AG04450 (cell line): ENCODE results near the gene RANBP17. TPM values are rescaled to one million over a fixed set of nuclear protein-coding genes. Genes with fewer than 3 reads are reported as not detected.

Experiments used
- CTCF ChIA-PET: fragments of 300-600, 350-600 bp; formaldehyde crosslinking; extraction: SDS; loops from one replicate; lab custom pipeline; 2022; ENCODE audit warnings: antibody characterized with exemption, inconsistent platforms; lab: Charles Lee
- POLR2A ChIA-PET: fragments of 350-600 bp; formaldehyde crosslinking; extraction: SDS; loops from one replicate; lab custom pipeline; 2021; ENCODE audit warnings: antibody characterized with exemption, inconsistent platforms; lab: Yijun Ruan, JAX
- DNase-seq: peaks from one replicate; pipeline ENCODE4 v3.0.0-alpha.2; 2011; ENCODE audit warnings: low read depth, low spot score
- H3K27ac ChIP-seq: one replicate; pipeline ENCODE4 v1.5.1; 2012; ENCODE audit warnings: low read depth, low read length, control low read depth
- H3K27me3 ChIP-seq: one replicate; pipeline ENCODE4 v1.6.0; 2012; ENCODE audit warnings: low read length; ENCODE audit not compliant: control insufficient read depth, insufficient read depth
- H3K4me3 ChIP-seq: 2 replicates; pipeline ENCODE4 v1.5.1; 2011; ENCODE audit warnings: mild to moderate bottlenecking, low read depth, low read length, control low read depth
- H3K9me3 ChIP-seq: 2 replicates; pipeline ENCODE4 v1.5.1; 2012; ENCODE audit warnings: low read length; ENCODE audit not compliant: control insufficient read depth, insufficient read depth
- polyA plus RNA-seq: library from polyadenylated mRNA; depleted of rRNA; stranded (reverse); fragments of >200 nt; gene quantifications from 2 replicates; pipeline ENCODE4 v1.2.3, GENCODE V29; 2011
- TF ChIP-seq, protein P1 (sequence below): IDR thresholded peaks from 2 replicates; pipeline ENCODE4 v1.5.1; 2011; ENCODE audit warnings: low read depth, low read length, control low read depth, inconsistent platforms

The RANBP17 gene
- polyA plus RNA-seq, 1 experiment, result 11.6 TPM

DNA sequence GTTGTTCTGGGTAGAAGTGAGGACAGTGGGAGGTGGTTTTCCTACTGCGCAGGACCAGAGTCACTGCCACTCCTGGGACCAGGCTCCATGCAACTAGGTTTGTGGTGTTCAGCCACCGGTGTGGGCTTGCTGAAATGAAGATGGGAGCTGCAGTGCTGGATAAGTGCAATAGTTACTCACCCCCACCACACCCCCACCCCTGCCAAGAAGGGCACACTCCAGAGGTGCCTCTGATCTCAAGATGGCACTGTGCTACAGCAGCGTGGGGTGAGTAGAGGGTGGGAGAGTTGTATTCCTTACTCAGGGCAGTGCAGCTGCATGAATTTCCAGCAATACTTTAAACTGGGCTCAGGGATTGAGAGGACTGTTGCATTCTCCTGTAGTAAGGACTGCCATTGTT, 259.8 kb downstream of the RANBP17 start:
- ChIA-PET CTCF (no interaction called here), POLR2A (no interaction called here)
- no peak for DNase-seq
- Histone ChIP-seq H3K27ac (peak overlapping the region; percentile 31), H3K4me3 (no peak overlapping the region), H3K9me3 (no peaks in the 10 kb centered on the region), H3K27me3 (no peaks in the 10 kb centered on the region)
- TF ChIP-seq, protein P1, sequence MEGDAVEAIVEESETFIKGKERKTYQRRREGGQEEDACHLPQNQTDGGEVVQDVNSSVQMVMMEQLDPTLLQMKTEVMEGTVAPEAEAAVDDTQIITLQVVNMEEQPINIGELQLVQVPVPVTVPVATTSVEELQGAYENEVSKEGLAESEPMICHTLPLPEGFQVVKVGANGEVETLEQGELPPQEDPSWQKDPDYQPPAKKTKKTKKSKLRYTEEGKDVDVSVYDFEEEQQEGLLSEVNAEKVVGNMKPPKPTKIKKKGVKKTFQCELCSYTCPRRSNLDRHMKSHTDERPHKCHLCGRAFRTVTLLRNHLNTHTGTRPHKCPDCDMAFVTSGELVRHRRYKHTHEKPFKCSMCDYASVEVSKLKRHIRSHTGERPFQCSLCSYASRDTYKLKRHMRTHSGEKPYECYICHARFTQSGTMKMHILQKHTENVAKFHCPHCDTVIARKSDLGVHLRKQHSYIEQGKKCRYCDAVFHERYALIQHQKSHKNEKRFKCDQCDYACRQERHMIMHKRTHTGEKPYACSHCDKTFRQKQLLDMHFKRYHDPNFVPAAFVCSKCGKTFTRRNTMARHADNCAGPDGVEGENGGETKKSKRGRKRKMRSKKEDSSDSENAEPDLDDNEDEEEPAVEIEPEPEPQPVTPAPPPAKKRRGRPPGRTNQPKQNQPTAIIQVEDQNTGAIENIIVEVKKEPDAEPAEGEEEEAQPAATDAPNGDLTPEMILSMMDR, result no peak

DNA sequence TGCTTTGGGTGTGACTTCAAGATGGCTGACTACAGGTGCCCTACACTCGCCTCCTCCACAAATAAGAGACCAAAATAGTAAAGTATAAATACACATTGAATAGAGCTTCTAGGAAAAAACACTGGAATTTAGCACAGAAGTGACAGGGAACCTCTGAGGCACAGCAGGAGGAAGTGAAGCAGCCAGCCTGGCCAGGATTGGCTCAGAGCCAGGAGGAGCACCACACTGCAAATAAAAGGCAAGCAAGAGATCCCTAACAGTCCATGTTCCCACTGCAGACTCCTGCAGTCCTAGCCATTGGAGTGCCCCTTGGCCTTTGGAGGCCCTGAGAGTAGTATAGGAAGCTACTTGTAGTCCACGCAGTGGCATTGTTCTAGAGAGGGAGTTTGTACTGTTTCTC, 260.6 kb downstream of the RANBP17 start:
- TF ChIP-seq, protein P1, result no peak
- CTCF ChIA-PET, result no interaction called here
- Histone ChIP-seq H3K27me3 (no peaks in the 10 kb centered on the region), H3K27ac (no peak overlapping the region), H3K4me3 (no peak overlapping the region), H3K9me3 (no peaks in the 10 kb centered on the region)
- DNase-seq, result no peak
- POLR2A ChIA-PET, result no interaction called here

DNA sequence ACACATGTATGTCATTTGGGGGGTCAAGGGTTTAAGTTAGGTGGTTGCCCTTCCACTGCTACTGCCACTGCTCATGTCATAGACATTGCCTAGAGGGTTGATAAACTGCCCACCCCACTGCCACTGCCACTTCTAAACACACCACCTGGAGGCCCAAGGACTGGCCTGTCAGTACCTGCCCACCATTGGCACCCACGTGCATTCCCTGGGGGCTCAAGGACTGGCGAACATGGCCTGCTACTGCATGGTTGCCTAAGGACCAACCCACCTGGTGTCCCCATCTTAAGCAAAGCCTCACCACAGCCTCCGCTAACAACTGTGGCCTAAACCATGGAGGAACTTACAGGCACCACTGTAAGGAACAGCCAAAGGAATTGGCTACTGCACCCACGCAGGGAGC, 261.6 kb downstream of the RANBP17 start:
- POLR2A ChIA-PET, result no interaction called here

DNA sequence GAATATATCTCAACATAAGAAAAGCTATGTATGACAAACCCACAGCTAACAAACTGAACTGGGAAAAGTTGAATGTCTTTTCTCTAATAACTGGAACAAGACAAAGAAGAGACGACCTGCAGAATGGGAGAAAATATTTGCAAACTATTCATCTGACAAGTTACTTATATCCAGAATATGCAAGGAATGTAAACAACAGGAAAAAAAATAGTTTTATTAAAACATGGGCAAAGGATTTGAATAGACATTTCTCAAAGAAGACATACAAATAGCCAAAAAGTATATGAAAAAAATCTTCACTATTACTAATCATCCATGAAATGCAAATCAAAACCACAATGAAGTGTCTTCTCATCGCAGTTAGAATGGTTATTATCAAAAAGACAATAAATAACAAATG, 265.5 kb downstream of the RANBP17 start:
- DNase-seq, result no peak
- TF ChIP-seq, protein P1, result no peak
- no peaks in the 10 kb centered on the region for H3K27me3 ChIP-seq
- no peaks in the 10 kb centered on the region for H3K9me3 ChIP-seq
- CTCF ChIA-PET, result no interaction called here
- no peak overlapping the region for H3K27ac ChIP-seq
- H3K4me3 ChIP-seq, result no peak overlapping the region
- POLR2A ChIA-PET, result no interaction called here

More for the DNA sequence above, 261.6 kb downstream of the RANBP17 start:
- no peak for DNase-seq
- CTCF ChIA-PET, result no interaction called here
- H3K4me3 ChIP-seq, result no peak overlapping the region
- H3K27me3 ChIP-seq, result no peaks in the 10 kb centered on the region
- TF ChIP-seq, protein P1, result no peak
- no peaks in the 10 kb centered on the region for H3K9me3 ChIP-seq
- no peak overlapping the region for H3K27ac ChIP-seq

DNA sequence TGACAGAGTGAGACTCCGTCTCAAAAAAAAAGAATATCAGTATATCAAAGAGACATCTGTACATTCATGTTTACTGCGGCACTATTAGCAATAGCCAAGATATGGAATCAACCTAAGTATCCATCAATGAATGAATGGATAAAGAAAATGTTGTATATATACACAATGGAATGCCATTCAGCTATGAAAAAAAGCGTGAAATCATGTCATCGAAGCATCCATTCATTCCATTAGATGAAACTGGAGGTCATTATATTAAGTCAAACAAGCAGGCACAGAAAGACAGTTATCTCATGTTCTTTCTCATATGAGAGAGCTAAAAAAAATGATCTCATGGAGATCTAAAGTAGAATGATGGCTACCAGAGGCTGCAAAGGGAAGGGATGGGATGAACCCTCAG, 266.3 kb downstream of the RANBP17 start:
- Histone ChIP-seq H3K9me3 (no peaks in the 10 kb centered on the region), H3K27ac (no peak overlapping the region), H3K27me3 (no peaks in the 10 kb centered on the region), H3K4me3 (no peak overlapping the region)
- CTCF ChIA-PET, result interaction anchor here (0.5 to 1.8 kb wide), 2 partner anchors 24 to 79 kb away, joined by 3 to 5 read pairs; no protein-coding TSS in a partner anchor
- no peak for DNase-seq
- TF ChIP-seq, protein P1, result no peak
- POLR2A ChIA-PET, result no interaction called here
